Measurements from ENCODE around the gene CMTM7. TPM values are rescaled to one million over a fixed set of nuclear protein-coding genes. Genes with fewer than 3 reads are reported as not detected.

CMTM7 gene
- polyA plus RNA-seq, 1 donor from 2014 or later = 141 TPM

GRCh38 chr3:32448686-32449474, 57.2 kb downstream of the CMTM7 start:
- Mint-ChIP-seq H3K27ac (peak overlapping the region in 1 of 3 donors; percentile 90), H3K4me3 (no peak overlapping the region), H3K4me1 (peaks cover 39 to 42% (median 41%) of the 10 kb centered on the region in 3 donors), H3K36me3 (peaks cover 12% of the 10 kb centered on the region), H3K27me3 (no peaks in the 10 kb centered on the region), H3K9me3 (peaks cover 0 to 4% (median 0%) of the 10 kb centered on the region in 3 donors)

DNA sequence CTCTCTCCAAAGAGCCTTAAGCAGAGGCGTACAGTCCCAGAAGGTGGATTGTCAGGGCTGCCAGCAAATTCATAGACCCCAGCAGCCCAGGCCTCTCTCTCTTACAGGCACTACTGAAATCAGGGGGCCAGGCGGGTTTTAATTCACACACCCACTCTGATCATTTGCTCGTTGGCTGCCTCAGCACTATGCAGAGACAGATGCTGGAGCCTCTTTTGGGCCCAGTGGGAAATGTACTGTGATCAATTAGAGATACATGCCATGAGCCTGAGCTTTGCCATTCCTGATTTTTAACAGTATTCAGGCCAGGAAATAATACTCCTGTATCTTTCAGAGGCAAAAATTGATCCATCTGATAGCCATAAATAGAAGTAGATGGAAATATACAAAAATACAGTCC, 58.0 kb downstream of the CMTM7 start:
- H3K9me3 Mint-ChIP-seq = peaks cover 0 to 4% (median 0%) of the 10 kb centered on the region in 3 donors
- H3K36me3 Mint-ChIP-seq = peaks cover 12% of the 10 kb centered on the region
- peak overlapping the region in 2 of 4 donors; percentile 8 to 41 for H3K4me3 Mint-ChIP-seq
- H3K27me3 Mint-ChIP-seq = no peaks in the 10 kb centered on the region
- H3K4me1 Mint-ChIP-seq = peaks cover 39 to 44% (median 42%) of the 10 kb centered on the region in 3 donors
- H3K27ac Mint-ChIP-seq = peak overlapping the region in 1 of 3 donors; percentile 90

DNA sequence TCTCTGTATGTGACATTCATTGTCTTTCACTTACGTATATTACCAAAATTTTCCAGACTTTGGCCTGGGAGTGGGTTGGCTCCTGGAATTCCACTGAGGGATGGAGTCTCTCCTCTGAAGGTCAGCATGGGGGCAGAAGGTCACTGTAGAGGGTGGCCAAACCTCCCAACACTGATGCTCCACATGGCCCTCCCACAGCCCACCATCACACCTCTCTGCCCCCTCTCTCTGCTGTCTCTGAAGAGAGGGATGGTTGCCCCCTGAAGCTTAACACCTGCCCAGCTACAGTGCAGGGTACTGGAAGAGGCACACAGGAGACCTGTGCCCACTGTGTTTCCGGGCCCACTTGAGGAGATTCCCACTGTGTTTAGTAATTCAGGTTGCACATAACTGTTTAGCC, 58.8 kb downstream of the CMTM7 start:
- Mint-ChIP-seq H3K36me3 (peaks cover 12% of the 10 kb centered on the region), H3K4me1 (peaks cover 40 to 49% (median 47%) of the 10 kb centered on the region in 3 donors), H3K4me3 (peak overlapping the region in 1 of 4 donors; percentile 3), H3K9me3 (peaks cover 0 to 4% (median 0%) of the 10 kb centered on the region in 3 donors), H3K27me3 (no peaks in the 10 kb centered on the region), H3K27ac (peak overlapping the region in 2 of 3 donors; percentile 68 to 90)

DNA sequence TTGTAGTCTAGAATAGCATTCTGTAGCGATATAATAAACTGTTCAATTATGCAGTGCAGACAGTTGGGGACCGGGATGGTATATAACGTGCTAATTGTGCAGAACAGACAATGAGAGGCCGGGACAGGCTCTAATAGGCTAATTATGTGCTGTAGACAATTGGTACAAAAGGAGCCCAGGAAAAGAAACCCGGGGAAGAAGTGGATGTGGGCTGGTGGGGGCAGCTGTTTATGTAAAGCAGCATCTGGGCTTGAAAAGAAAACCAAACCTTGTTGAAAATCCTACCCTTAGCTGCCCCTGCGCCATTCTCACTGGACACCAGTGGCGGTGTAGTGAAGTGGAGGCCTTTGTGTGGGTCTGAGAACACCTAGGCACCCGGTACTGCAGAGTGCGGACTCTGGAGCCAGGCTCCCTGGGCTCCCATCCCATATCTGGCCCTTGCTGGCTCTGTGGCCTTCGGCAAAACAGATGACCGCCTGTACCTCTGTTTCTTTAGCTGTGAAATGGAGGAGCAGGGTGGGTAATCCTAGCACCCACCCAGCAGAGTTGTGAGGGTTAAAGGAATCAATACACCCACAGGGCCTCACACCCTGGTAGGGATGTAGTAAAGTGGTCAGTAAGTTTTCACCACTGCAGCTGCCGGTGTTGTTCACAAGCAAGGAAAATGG, 59.5 kb downstream of the CMTM7 start:
- no peaks in the 10 kb centered on the region for H3K27me3 Mint-ChIP-seq
- H3K36me3 Mint-ChIP-seq = peaks cover 11% of the 10 kb centered on the region
- H3K4me1 Mint-ChIP-seq = peaks cover 40 to 50% (median 49%) of the 10 kb centered on the region in 3 donors
- peaks cover 0 to 4% (median 0%) of the 10 kb centered on the region in 3 donors for H3K9me3 Mint-ChIP-seq
- peak overlapping the region in 1 of 3 donors; percentile 68 for H3K27ac Mint-ChIP-seq
- peak overlapping the region in 1 of 4 donors; percentile 9 for H3K4me3 Mint-ChIP-seq

DNA sequence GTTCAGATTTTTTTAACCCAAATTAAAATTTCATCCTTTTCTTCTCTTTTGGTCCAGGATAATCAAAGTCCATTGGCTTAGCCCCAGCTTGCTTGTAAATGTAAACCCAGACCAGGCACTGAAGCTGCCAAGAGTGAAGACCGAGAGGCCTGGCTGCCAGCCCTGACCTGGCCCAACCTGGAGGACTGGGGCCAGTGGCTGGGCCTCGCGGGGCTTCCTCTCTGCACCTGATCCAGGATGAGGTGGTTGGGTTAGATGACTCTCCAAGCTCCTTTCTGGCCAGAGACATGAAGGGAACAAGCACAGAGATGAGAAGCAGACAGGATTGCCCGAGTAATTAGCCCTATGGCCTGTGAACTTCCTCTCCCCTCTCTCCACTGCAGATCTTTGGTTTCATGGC, 60.4 kb downstream of the CMTM7 start:
- peaks cover 0 to 2% (median 0%) of the 10 kb centered on the region in 3 donors for H3K9me3 Mint-ChIP-seq
- peak overlapping the region; percentile 23 to 71 (median 35) for H3K27ac Mint-ChIP-seq
- peaks cover 38 to 44% (median 43%) of the 10 kb centered on the region in 3 donors for H3K4me1 Mint-ChIP-seq
- H3K27me3 Mint-ChIP-seq = no peaks in the 10 kb centered on the region
- no peak overlapping the region for H3K4me3 Mint-ChIP-seq
- H3K36me3 Mint-ChIP-seq = peaks cover 4% of the 10 kb centered on the region

- peaks cover 7% of the 10 kb centered on the region for H3K36me3 Mint-ChIP-seq
- peaks cover 0 to 2% (median 0%) of the 10 kb centered on the region in 3 donors for H3K9me3 Mint-ChIP-seq
- peaks cover 38 to 44% (median 39%) of the 10 kb centered on the region in 3 donors for H3K4me1 Mint-ChIP-seq
- H3K27me3 Mint-ChIP-seq = no peaks in the 10 kb centered on the region
- peak overlapping the region in 2 of 3 donors; percentile 25 to 72 for H3K27ac Mint-ChIP-seq
- H3K4me3 Mint-ChIP-seq = peak overlapping the region in 1 of 4 donors; percentile 63
Measured at GRCh38 chr3:32453346-32453745, 61.7 kb downstream of the CMTM7 start.

GRCh38 chr3:32454111-32454510, 62.5 kb downstream of the CMTM7 start:
- Mint-ChIP-seq H3K4me1 (peaks cover 37 to 43% (median 40%) of the 10 kb centered on the region in 3 donors), H3K36me3 (peaks cover 7% of the 10 kb centered on the region), H3K4me3 (no peak overlapping the region), H3K9me3 (peaks cover 0 to 2% (median 0%) of the 10 kb centered on the region in 3 donors), H3K27me3 (no peaks in the 10 kb centered on the region), H3K27ac (no peak overlapping the region)

DNA sequence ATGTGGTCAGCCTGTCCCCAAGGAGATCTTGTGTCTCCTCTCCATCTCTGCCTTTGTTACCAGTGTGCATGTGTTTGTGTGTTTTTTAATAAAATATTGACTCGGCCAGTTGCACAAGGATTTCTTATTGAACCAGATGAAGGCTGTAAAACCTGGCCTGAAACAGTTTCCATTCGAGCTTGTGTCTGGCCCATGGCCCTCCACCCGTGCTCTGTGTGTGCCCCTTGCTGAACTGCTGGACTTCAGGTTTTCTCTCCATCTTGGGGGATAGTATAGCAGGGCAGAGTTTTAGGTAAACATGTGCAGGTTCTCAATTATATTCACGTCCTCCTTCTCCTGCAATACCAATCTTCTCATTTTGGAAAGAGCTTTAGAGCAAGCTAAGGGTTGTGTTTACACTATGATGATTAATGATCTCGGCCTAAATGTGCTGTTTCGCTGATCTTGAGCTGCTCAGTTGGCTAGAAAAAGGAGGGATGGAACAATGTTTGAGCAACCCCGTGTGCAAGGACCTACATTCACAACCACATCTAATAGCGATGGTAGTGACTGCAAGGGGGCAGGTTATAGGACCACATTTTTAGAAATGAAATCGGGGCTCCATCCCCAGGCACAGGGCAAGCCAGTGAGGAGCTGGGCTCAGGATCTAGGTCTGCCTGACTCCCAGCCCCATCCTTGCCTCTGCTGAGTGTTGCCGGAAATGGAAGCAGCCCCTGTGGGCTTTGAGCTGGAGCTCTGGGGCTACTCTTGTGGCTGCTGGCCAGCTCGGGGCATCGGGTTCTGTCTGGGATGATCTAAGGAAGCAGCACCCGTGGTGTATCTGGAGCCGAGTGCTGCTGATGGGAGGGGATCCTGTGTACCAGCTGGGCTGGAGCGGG, 63.3 kb downstream of the CMTM7 start:
- H3K27ac Mint-ChIP-seq = peak overlapping the region; percentile 88 to 94 (median 92)
- H3K4me3 Mint-ChIP-seq = peak overlapping the region in 2 of 4 donors; percentile 75 to 84
- no peaks in the 10 kb centered on the region for H3K27me3 Mint-ChIP-seq
- H3K4me1 Mint-ChIP-seq = peaks cover 40 to 48% (median 40%) of the 10 kb centered on the region in 3 donors
- peaks cover 7% of the 10 kb centered on the region for H3K36me3 Mint-ChIP-seq
- H3K9me3 Mint-ChIP-seq = peaks cover 0 to 2% (median 0%) of the 10 kb centered on the region in 3 donors

DNA sequence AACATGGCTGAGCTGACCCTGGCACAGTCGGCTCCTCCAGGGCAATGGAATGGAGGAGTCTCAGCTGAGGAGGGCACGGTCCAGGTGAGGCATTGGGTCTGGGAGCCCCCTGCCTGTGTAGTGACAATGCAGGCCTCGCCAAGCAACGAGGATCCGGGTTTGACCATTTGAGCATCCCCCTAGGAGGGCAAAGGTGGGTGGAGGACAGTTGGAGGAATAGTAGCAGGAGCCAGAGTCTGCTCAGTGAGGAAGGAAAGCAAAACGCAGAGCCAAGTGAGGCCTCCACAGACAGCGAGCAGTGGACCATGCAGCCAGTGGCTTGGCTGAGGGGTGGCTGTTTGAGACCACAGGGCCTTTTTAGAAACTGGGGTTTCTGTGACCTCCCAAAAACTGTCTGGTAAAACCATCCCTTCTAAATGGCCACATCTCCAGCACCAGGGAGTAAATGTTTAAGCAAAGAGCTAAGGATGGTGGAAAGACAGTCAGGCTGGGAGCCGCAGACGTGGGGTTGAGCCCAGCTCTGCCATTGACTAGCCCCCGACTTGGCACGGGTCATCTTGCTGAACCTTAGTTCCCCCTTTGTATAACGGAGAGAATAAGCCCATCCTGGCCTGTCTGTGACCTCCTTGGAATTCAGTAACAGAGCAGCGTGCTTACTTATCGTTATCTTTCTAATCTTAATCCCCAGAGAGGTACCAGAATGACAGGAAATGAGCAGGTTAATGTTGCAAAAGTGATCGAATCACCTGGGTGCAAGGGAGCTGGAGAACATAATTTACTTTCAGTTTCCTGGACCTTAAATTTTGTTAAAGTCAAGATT, 64.2 kb downstream of the CMTM7 start:
- H3K4me1 Mint-ChIP-seq = peaks cover 41 to 49% (median 41%) of the 10 kb centered on the region in 3 donors
- peak overlapping the region; percentile 88 to 94 (median 92) for H3K27ac Mint-ChIP-seq
- H3K4me3 Mint-ChIP-seq = peak overlapping the region in 3 of 4 donors; percentile 75 to 84 (median 80)

DNA sequence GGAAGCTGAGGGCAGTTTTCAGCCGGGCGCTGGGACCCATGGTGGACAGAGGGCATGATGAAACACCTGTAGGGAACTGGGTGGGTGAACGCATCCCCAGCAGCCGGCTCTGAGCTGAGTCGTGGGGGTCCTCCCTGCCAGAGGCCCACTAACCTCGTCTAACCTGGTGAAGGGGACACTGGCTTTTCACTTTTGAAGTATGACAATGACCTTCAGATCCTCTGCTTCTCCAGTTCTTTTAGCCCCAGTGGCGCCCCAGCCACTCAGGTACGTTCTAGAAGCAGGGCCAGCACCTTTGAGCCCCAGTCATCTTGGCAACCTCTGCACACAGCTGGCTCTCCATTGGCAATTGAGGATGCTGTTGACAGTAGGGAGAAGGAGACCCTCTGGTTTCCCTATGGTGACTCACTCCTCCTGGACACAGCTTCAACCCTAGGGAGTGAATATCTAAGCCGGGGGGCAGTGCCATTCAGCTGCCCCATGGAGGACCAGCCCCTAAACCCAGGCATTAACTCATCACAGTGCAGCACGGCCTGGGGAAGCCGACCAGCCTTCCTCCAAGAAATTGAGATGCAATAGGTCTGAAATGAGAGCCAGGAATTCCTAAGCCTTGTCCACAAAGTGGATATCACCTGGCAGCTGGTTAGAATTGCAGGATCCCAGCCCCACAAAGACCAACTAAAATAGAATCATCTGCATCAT, 64.9 kb downstream of the CMTM7 start:
- H3K36me3 Mint-ChIP-seq = peaks cover 4% of the 10 kb centered on the region
- peak overlapping the region in 2 of 4 donors; percentile 75 to 84 for H3K4me3 Mint-ChIP-seq
- peaks cover 39 to 50% (median 40%) of the 10 kb centered on the region in 3 donors for H3K4me1 Mint-ChIP-seq
- H3K27ac Mint-ChIP-seq = peak overlapping the region; percentile 92 to 97 (median 94)
- no peaks in the 10 kb centered on the region for H3K27me3 Mint-ChIP-seq
- H3K9me3 Mint-ChIP-seq = peaks cover 0 to 2% (median 0%) of the 10 kb centered on the region in 3 donors

More for the DNA sequence above, 64.2 kb downstream of the CMTM7 start:
- H3K9me3 Mint-ChIP-seq = peaks cover 0 to 2% (median 0%) of the 10 kb centered on the region in 3 donors
- H3K36me3 Mint-ChIP-seq = peaks cover 4% of the 10 kb centered on the region
- no peaks in the 10 kb centered on the region for H3K27me3 Mint-ChIP-seq

DNA sequence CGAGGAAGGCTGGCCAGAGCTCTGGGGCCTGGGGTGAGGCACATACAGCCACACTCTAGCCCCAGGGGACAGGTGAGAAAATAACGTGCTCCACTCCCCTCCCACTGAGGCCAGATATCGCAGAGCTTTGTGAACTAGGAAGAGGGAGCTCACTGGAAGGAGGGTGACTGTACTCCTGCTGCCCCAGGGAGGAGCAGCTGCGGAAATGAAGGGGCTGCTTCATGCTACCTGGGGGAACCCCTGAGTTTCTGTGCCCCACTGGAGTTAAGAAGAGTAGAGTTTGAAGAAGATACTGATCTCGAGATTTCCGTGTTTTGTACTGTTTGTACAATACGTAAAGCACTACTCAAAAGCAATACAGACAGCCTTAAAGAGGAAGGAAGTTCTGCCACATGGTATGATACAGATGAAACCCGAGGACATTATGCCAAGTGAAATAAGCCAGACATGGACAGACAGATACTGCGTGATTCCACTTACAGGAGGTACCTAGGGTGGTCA, 66.4 kb downstream of the CMTM7 start:
- Mint-ChIP-seq H3K27ac (peak overlapping the region; percentile 86 to 97 (median 89)), H3K4me3 (peak overlapping the region; percentile 64 to 84 (median 77)), H3K9me3 (peaks cover 0 to 2% (median 0%) of the 10 kb centered on the region in 3 donors), H3K36me3 (peaks cover 4% of the 10 kb centered on the region), H3K4me1 (peaks cover 39 to 50% (median 40%) of the 10 kb centered on the region in 3 donors), H3K27me3 (no peaks in the 10 kb centered on the region)

DNA sequence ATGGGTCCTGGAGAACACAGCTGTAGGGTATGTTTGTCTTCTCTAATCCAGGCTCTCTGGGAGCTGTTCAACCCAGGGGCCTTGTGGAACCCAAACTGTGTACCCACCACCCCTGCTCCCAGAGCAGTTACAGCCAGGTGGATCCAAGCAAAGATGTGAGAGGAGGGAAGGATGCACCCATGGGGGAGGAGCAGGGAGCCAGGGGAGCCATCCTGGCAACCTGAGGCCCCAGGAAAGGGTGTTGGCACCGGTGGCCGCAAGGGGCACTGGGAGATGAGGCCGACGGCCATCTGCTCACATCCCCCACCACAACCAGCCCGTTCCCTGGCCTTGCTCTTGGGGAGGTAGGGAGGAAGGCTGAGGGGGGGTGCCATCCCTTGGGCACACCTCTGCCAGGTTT, 67.8 kb downstream of the CMTM7 start:
- peaks cover 35 to 46% (median 39%) of the 10 kb centered on the region in 3 donors for H3K4me1 Mint-ChIP-seq
- H3K27me3 Mint-ChIP-seq = no peaks in the 10 kb centered on the region
- peaks cover 4% of the 10 kb centered on the region for H3K36me3 Mint-ChIP-seq
- H3K27ac Mint-ChIP-seq = peak overlapping the region in 1 of 3 donors; percentile 73
- H3K4me3 Mint-ChIP-seq = peak overlapping the region in 2 of 4 donors; percentile 76 to 81
- peaks cover 0 to 2% (median 0%) of the 10 kb centered on the region in 3 donors for H3K9me3 Mint-ChIP-seq
